ENCODE results near the gene SLC2A5.

The SLC2A5 gene

GRCh38 chr1:8986814-8987190 lies 82.6 kb downstream of the SLC2A5 start:
- Mint-ChIP-seq H3K9me3 (no peaks in the 10 kb centered on the region), H3K4me3 (no peak overlapping the region), H3K27ac (no peak overlapping the region), H3K27me3 (ENCODE audit: low read depth, poor library complexity) (peaks cover 7% of the 10 kb centered on the region), H3K4me1 (peaks cover 13% of the 10 kb centered on the region), H3K36me3 (ENCODE audit: low read depth) (no peaks in the 10 kb centered on the region)
- DNase-seq, result no peak
- TF ChIP-seq CTCF (IDR thresholded peaks at IDR 0.05), result no peak

GRCh38 chr1:8985915-8986813 lies 83.3 kb downstream of the SLC2A5 start:
- peaks cover 7% of the 10 kb centered on the region for H3K27me3 Mint-ChIP-seq (ENCODE audit: low read depth, poor library complexity)
- H3K27ac Mint-ChIP-seq, result no peak overlapping the region
- DNase-seq, result no peak
- H3K4me3 Mint-ChIP-seq, result no peak overlapping the region
- peaks cover 13% of the 10 kb centered on the region for H3K4me1 Mint-ChIP-seq
- peaks cover 3% of the 10 kb centered on the region for H3K9me3 Mint-ChIP-seq
- no peak for TF ChIP-seq CTCF (IDR thresholded peaks at IDR 0.05)
- H3K36me3 Mint-ChIP-seq (ENCODE audit: low read depth), result no peaks in the 10 kb centered on the region
